Measurements from ENCODE around the gene TMEM250.

DNA sequence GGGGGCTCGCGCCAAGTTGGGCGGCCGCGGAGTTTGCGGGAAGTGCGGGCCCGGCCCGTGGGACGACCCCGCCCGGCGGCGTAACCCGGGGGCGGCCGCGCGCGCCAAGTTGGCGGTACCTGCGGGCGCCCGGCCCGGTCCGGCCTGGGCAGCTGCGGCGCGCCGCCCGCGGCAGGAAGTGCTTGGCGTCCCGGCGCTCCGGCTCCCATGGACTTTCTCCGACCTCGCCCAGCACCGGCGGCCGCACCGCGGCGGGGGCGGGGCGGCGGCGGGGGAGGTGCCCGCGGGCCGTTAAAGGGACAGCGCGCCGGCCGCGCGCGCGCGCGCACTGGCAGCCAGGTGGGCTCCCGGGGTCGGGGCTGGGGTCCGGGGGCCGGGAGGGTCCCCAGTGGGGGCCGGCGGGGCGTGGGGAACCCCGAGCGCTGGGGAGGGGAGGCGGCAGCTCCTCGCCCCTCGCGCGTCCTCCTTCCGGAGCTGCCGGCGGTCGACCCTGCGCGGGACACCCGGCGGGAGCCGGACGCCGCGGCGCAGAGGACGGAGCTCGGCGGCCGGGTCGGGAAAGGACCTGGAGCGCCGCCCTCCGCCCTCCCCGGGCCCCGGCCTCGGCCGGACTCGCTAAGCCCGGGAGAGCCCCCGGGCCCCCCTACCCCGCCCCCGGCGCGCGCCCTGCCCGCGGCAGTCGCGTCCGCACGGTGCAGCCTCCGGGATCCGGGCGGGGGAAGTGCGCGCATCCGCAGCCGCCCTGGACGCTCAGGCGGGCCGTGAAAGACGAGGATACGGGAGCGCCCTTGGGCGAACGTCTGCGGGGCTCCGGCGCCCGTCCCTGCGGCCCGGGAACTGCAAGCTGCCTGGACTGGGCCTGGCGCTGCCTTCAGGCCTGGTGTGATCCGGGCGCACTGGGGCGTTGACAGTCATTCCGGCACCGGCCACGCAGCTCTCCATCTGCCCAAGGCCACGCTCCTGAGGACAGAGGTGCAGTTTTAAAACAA is 23.3 kb downstream of the TMEM250 start, which contains the start of gene NACC2:
- TF ChIP-seq JUN (IDR thresholded peaks at IDR 0.05; ENCODE audit: borderline replicate concordance, low read depth, low read length) (no peak), JUN (CRISPR knock-in tag; IDR thresholded peaks at IDR 0.05; ENCODE audit: borderline replicate concordance) (no peak), GATA2 (CRISPR knock-in tag; IDR thresholded peaks at IDR 0.05) (no peak), EP300 (IDR thresholded peaks at IDR 0.05; ENCODE audit: low read length) (no peak), POU5F1 (IDR thresholded peaks at IDR 0.05; ENCODE audit: borderline replicate concordance, low read depth, low read length, partially characterized antibody) (no peak), ZNF436 (CRISPR knock-in tag; IDR thresholded peaks at IDR 0.05) (no peak), SMAD1 (IDR thresholded peaks at IDR 0.05; ENCODE audit: low read depth, low read length, partially characterized antibody) (no peak), PTRF (tag; IDR thresholded peaks at IDR 0.05) (no peak), RNF2 (IDR thresholded peaks at IDR 0.05) (no peak), MXI1 (IDR thresholded peaks at IDR 0.05; ENCODE audit: low read depth, low read length) (no peak), NBN (IDR thresholded peaks at IDR 0.05; ENCODE audit: low read depth) (no peak)
- TF ChIP-seq, protein P1, sequence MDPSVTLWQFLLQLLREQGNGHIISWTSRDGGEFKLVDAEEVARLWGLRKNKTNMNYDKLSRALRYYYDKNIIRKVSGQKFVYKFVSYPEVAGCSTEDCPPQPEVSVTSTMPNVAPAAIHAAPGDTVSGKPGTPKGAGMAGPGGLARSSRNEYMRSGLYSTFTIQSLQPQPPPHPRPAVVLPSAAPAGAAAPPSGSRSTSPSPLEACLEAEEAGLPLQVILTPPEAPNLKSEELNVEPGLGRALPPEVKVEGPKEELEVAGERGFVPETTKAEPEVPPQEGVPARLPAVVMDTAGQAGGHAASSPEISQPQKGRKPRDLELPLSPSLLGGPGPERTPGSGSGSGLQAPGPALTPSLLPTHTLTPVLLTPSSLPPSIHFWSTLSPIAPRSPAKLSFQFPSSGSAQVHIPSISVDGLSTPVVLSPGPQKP (CRISPR knock-in tag; IDR thresholded peaks at IDR 0.05) = no peak
